GM21786 (cell line): ENCODE data around the gene TMPRSS13.
"Not testable (repeated sequence)": the region's sequence is repeated elsewhere in the genome, so short reads cannot be mapped to it uniquely, and the experiment has no call there.

Experiments
- ATAC-seq: cut with Tn5 transposase; IDR thresholded peaks from one replicate; pipeline ENCODE4 v1.9.1; 2021; ENCODE audit not compliant: unreplicated experiment

The TMPRSS13 gene

DNA sequence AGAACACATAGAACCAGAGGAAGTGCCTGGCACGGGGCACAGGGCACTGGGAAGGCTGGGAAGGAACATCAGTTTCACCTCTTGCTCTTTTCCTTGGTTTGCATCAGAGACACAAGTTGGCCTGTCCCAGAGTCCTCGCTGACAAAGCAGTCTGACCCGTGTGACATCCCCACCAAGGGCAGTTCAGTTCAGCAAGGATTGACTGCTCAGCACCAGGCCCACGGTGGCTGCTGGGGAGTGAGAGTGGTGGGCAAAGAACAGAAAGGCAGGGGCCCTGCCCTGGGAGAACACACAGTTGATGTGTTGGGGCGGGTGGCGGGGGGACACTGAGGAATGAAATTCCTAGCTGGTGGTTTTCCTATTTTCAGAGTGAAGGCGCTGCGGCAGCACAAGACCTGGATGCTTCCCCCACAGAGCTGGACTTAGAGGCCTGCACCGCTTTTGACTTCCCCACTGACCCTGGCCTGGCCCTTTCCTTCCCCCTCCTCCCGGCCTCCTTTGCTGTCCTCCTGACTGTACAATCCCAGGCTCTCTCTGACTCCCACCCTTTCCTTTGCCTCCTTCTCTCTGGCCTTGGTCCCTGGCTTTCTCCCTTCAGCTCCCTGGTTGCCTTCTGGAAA lies 2.2 kb upstream of the TMPRSS13 start:
- ATAC-seq: no peak

DNA sequence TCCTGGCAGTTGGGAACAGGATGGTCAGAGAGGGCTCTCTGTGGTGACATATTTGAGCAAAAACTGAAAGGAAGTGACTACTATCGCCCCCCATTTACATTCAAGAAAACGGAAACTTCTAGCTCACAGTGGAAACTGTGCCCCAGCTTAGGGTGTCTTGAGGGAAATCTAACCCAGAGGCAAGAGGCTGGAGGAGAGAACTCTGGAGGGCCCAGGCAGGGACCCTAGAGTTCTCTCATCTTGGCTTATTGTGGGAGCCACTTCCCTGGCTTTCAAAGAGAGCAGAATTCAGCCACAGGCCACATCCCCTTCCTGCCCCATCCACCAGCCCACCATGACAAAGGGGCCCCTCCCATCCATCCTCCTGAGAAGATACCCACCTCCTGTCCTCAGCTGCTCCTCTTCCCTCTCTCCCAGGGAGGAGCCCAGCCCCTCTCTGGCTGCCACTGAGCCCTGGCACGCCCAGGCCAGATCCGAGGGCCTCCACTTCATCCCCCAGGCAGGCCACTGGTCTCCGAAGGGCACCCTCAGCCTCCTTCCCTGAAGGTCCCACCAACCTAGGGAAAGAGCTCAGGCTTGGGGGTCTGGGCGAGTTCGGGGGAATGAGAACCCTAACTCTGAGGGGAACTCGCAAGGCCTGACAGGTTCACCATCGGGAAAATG lies 1.6 kb upstream of the TMPRSS13 start:
- ATAC-seq: no peak

DNA sequence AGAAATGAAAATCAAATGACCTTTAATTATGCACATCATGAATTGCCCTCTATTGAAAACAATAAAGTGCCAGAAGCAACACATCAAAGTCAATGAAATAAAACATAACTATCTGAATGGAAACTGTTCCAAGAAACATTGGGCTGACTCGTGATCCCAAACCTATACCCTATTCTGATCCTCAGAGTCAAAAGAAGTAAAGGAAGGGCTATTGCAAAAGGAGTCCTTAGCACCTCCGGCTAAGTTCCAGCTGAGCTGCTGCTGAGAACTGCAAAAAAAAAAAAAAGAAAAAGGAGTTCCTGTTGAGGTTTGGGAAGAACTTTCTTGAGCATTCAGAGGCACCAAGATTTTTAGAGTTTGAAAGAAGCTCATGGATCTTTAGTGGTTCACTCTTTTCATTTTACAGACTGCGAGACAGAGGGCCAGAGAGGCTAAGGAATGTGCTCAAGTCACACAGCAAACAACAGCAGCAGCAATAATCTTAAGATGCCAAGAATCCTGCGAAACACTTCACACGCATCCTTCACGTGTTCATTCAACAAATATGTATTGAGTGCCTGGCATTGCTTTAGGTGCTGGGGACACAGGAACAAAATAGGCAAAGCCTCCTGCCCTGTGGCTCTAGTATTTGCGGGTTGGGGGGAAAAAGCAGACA lies 841 bp upstream of the TMPRSS13 start:
- no peak for ATAC-seq

DNA sequence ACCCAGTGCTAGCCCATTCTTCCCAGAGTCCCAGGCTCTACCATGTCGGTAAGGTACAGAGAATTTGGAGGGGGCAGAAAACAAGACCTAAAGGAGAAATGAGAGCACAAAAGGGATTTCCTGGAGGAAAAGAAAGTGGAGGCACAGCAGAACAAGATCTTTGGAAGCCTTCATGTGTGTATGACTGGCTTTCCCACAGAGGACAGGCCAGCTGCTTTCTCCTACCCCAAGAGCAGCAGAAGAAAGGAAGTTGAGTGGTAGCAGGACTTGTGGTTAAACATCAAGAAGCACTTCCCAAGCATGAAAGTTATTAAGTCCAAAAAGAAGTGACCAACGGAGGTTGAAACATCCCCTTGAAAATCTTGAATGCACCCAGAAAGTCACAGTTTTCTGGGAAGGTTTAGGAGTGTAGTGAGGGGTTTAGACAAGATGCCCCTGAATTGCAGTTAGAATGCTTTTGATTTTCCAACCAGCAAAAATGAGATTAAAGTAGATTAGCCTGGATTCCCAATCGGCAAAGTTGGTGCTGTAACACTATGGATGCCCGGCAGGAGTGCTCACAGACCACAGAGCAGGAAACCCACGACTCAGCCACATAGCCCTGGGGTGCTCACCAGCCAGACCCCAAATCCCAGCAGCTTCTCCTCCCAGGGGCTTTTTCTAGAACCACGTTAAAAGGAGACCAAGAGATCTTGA lies 608 bp downstream of the TMPRSS13 start:
- no peak for ATAC-seq

DNA sequence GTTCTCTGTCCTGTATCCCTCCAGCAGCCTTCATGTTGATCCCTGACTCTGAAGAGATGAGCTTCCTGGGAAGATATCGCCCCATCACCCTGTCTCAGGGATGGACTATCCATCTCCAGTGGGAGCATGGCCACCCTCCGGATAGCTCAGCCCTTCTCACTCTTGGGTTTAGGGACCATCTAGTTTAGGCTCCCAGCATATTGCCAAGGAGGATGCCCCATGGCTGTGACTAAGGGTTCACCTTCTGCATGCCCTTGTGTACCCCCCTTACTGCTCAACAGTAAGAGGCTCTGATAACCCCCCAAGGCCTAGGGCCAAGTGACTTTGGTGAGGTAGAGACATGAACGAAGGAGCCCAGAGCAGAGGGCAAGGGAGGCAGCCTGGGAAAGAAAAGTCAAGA lies 1.3 kb downstream of the TMPRSS13 start:
- ATAC-seq: no peak

DNA sequence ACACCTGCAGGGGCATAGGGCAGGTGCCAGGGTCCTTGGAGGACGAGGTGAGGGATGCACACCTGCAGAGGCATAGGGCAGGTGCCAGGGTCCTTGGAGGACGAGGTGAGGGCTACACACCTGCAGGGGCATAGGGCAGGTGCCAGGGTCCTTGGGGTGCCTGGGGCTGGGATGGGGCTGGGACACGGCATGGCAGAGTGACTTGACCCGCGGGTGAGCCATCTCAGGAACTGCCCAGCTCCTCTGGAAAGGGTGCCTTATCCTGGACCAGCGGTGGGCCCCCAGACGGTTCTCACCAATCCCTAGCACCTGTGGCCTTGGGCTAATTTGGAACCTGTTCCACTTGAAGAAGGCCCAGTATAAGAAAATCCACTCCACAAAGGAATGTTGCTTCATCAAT lies 3.0 kb downstream of the TMPRSS13 start:
- not testable (repeated sequence) for ATAC-seq

DNA sequence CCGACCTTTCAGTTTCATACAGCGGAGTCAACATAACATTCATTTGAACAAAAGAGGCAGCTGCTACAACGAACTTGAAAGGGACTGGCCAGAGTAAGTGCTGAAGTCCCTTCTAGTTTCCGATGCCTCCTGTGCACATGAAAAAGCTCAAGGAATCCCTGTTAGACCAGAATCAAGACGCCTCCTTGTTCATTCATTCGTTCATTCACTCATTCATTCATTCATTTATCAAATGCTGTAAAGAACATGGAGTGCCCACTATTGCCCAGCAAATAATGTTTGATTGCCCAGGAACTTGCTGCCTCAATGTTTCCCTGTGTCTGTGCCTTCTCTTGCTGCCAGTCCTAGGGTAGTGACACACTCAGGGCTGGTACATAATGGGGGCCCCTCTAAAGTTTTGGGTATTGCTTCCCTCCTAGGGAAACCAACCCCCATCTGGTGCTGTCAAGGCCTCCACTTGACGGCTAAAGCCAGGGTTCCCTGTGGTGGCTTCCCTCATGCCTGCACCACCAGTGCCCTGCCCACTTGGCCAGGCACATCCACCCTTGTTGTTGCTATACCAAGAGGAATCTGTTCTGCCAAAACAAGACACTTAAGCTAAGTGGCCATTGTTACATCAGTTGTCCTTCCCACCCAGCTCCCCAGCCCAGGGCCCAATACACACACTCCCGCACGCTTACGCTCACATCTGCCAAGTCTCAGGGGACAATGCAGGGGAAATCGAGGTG lies 3.8 kb downstream of the TMPRSS13 start:
- no peak for ATAC-seq

DNA sequence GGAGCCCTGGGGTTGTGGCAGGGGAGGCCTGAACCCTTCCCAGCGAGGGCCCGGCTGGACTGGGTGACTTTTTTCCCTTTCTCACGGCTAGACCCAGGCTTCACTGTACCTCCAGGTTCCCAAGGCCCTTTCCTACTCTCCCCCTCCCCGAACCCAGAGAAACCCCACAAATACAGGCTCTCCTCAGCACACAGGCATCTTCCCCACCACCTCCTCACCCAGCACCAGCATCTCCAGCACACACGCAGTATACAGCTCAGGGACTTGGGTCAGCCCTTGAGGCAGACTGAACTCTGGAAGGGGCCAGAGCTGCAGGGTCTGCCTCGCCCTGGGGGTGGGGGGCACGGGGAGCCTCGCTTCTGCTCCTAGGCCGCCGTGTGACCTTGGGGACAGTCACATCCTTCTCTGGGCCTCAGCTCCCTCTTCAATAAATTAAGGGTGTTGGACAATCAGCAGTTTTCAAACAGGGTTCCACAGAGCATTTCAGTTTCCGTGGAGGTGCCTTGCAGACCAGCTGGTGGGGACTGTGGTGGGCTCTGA lies 4.5 kb downstream of the TMPRSS13 start:
- no peak for ATAC-seq

DNA sequence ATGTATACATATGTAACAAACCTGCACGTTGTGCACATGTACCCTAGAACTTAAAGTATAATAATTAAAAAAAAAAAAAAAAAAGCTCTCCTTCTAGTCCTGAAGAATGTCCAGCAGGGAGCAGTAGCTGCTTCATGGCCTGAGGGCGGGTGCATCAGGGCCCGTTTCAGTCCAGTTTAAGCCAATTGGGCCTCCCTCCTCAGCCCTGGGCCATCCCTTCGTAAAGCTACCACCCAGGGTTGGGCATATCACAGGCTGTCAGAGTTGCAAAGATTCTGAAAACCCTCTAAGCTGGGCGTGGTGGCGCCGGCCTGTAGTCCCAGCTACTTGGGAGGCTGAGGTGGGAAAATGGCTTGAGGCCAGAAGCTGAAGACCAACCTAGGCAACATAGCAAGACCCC lies 5.4 kb downstream of the TMPRSS13 start:
- ATAC-seq: no peak

DNA sequence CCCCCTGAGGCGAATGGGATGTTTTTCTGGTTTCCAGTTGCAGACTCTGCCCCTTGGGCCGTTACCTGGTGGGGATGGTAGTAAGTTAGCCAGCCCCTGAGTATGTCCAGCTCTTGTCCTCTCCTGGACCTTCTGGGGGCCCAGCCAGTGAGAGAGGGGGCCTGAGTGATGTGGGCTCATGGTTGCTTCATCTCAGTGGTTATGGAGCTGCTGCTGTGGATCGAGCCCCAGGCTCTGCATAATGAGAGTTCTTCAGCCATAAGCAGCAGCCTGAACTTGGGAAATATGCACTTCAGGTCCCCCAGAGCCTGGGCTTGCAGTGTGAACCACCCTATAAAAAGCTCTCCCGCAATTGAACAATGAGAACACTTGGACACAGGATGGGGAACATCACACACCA lies 5.9 kb downstream of the TMPRSS13 start:
- ATAC-seq: no peak

DNA sequence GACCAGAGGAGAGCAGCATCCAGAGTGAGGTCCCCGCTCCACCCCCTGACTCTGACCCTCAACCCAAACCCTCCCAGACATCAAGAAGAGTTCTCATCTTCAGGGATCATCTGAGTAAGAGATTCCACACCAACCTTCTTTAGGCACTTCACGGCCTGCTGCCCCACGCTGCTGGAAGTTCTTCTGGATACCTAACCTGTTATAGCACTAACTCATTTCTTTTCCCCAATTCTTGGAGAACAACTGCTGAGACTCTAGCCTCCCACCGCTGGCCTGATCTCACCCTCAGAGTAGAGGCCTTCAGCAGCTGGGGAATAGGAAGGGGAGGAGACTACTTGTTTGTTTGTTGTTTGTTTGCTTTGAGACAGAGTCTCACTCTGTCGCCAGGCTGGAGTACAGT lies 7.3 kb downstream of the TMPRSS13 start:
- ATAC-seq: no peak

DNA sequence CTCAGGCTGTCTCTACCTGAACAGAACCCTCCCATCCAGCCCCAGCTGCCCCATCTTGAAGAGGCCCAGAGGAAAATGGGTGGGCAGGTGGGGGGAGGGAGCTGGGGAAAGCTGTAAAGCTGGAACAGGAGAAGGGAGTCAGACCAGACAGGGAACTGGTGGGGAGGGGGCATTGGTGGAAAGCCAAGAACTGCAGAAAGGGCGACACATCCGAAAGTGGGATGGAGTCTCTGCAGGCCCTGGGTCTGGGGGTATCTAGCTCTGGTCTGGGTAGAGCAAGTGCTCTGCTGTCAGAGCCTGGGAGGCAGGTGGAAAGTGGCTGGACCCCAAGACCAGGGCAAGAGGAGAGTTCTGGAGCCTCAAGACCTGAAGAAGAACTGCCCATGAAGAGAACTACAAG lies 7.7 kb downstream of the TMPRSS13 start:
- ATAC-seq: no peak

DNA sequence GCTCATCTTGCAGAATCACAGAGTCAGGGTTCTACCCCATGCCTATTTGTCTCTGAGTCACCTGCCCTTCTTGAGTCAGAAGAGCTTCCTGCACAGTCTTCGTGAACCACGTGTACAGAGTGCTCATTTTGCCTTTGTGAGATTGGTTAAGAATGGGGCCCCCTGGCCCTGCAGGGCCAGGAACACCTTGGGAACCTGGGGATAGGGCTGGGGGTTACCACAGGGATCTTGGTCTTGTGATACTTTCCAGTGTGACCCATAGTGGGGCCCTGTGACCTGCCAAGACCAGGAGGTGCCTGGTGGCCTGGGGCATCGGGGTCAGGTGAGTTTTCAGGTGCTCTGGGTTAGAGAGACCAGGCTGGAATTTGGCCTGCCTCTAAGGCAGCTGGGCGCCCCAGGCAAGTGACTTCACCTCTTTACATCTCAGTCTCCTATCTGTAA lies 9.4 kb downstream of the TMPRSS13 start:
- ATAC-seq: no peak

DNA sequence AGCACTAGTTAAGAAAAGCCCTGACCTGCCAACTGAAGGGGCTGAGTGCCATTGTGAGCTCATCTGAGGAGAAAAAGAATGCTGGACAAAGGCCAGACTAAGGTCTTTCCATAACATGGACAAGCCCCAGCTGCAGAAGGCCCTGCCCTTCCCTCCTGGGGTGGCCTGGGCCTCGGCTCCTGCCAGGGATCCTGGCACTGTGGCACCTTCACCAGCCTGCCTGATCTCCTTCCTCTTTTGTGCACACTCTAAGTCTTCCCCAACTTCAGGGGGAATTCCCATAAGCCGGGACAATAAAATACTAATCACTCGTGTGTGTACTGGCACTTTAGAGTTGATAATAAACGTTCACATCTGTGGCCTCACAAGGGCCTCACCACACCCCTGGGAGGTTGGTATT lies 9.9 kb downstream of the TMPRSS13 start:
- ATAC-seq: no peak

DNA sequence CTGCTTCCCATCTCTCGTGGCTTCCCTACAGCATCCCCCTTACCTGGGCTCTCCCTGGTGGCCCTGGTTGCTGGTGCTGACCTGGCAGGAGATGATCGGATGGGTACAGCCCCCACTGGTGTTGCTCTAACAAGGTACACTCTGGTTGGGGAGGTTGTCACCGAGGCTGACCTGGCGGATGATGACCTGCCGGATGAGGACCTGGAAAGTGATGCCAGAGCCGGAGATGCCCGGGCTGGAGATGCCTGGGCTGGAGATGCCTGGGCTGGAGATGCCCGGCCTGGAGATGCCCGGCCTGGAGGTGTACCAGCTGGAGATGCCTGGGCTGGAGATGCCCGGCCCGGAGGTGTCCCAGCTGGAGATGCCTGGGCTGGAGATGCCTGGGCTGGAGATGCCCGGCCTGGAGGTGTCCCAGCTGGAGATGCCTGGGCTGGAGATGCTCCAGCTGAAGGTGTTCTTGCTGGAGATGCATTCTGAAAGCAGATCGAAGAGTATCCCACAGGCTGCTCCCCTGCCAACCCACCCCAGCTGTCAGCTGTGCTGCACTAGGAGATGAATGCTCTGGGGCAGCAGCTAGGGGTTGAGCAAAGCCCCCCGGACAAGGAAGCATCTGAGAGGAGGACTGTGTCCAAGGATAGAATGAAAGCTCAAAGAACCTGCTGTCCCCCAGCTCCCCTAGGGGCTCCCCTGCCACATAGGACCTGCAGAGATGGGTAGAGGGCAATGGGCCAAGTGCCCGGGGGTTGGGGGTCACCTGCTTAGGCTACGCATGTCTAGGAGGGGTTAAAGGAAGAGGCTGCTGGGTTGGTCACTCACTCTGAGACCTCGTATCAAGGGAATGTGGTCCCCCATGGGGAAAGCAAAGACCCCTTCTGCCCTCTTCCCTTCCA lies 10.6 kb downstream of the TMPRSS13 start:
- no peak for ATAC-seq

DNA sequence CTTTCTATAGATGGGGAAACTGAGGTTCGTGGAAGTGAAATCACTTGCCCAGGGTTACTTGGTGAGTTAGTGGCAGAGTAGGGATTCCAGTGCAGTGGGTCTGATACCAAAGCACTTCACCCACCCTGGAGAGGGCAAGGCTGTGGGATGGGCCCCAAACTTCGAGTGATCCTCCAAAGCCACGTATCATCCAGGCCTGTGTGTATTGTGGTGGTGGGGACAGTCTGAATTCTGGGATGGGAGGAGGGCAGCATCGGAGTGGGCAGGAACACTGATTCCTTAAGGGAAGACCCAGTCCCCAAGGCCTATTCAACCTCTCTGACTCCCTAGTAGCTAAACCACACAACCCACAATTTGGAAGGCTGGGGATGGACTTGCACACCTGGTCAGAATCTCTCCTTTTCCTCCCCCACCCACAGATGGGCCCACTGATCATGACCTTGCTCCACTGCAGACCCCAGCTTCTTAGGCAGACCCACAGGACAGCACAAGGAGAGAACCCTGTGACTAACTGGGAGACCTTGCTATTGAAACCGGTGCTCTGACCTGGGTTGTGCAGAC lies 11.5 kb downstream of the TMPRSS13 start:
- no peak for ATAC-seq

DNA sequence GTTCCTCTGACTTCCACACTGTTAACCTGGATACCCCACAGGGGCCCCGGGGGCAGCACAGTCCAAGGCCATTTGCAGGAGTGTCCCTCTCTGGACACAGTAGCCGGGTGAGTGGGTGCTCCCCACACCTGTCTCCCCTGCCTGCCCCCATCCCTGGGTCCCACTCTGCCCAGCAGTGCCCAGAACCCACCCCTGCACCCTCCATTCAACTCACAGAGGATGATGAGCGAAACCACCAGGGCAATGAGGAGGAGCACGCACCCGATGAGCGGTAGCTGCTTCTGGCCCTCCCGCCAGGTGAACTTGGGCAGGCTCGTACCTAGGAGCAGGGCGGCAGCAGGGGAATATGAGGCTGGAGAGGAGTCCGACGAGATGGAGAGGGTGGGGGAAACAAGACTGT lies 12.2 kb downstream of the TMPRSS13 start:
- no peak for ATAC-seq

DNA sequence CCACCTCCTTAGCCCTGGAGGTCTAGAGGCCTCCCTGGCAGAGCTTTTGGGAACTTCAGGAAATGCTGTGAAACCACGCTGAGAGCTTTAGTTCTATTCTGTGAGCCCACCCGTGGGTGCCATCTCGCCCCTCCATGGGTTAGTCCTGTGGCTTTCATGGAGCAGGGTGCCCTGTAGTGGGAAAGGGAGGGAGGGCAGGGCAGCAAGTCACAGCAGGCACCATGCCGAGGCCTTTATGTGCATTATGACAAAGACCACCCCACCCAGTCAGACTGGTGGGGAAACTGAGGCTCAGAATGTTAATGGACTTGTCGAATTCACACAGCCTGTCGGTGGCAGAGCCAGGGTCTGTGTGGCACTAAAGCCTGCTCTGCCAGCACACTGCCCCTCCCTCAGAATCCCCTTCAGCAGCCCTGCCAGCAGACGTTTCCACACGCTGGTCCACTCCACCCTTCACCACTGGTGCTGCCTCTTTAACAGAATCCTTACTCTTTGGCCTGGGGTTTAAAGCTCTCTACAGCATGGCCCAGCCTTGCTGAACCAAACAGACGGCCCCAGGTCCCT lies 13.4 kb downstream of the TMPRSS13 start:
- ATAC-seq: no peak

DNA sequence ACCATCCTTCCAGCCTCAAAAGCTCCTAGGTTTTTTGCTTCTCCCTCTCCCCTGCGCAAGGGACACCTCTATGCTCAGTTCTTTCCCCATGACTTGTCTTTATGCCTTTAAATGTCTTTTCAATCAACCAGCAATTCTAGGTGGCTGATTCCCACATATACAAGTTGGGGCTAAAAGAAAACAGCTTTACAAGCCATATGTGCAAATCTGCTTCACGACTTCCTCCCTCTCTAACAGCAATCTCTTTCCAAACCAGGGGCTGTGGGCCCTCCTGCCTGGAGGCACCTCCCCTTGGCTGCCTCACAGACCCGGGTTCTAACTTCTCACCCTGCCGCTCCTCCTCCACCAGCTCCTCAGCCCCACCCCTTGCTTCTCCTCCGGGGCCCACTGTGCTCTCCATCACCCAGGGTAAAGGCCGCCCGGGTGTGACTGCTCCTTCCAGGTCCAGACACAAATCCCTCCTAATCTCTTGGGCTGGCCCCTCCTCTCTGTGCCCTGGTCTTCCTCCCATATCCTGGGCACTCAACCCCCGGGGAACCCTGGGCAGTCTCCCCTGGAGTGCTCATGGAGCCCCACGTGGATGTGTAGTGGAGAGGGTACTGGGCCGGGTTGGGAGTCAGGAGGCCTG lies 14.1 kb downstream of the TMPRSS13 start:
- no peak for ATAC-seq
